Measurements from ENCODE around the gene TMEM255B. TPM values are rescaled to one million over a fixed set of nuclear protein-coding genes. Genes with fewer than 3 reads are reported as not detected.

TMEM255B gene
- total RNA-seq, 2 experiments from 2014 or later = 1.0 to 1.2 TPM

- no peaks in the 10 kb centered on the region for H3K36me3 Mint-ChIP-seq (ENCODE audit: low read depth)
- POLR2A ChIA-PET = no interaction called here
- peaks cover 1% of the 10 kb centered on the region in 2 experiments for H3K27me3 ChIP-seq (ENCODE audit: control insufficient read depth in 1 of 2, insufficient read depth in 2 of 2, low read length in 2 of 2)
- CTCF ChIA-PET = no interaction called here
- no peaks in the 10 kb centered on the region for H3K9me3 Mint-ChIP-seq
- no peak for TF ChIP-seq CTCF (IDR thresholded peaks at IDR 0.05)
- ATAC-seq (ENCODE audit: poor library complexity) (no peak), DNase-seq (no peak)
- no peaks in the 10 kb centered on the region for H3K4me1 Mint-ChIP-seq (ENCODE audit: low read depth)
- H3K27ac Mint-ChIP-seq = no peak overlapping the region
- peaks cover 15% of the 10 kb centered on the region for H3K27me3 Mint-ChIP-seq
- no peaks in the 10 kb centered on the region for H3K36me3 ChIP-seq (ENCODE audit: insufficient read depth, low read length)
- no peak overlapping the region for H3K4me3 Mint-ChIP-seq
- H3K4me3 ChIP-seq (ENCODE audit: low read length) = no peak overlapping the region
- no peaks in the 10 kb centered on the region for H3K4me1 ChIP-seq (ENCODE audit: insufficient read depth, low read length)
- intact Hi-C loops (cut with DNase I, micrococcal nuclease) = no loop called here
- no peaks in the 10 kb centered on the region for H3K9me3 ChIP-seq (ENCODE audit: control insufficient read depth in 1 of 2, insufficient read depth in 1 of 2, low read length in 2 of 2)
- H3K27ac ChIP-seq (ENCODE audit: low read depth in 1 of 2, low read length in 2 of 2) = no peak overlapping the region
These were observed 10.7 kb upstream of the TMEM255B start for GRCh38 chr13:113748101-113748861.

GRCh38 chr13:113748862-113749451 lies 10.1 kb upstream of the TMEM255B start:
- CTCF ChIA-PET = no interaction called here
- ATAC-seq (ENCODE audit: poor library complexity) = no peak
- Histone ChIP-seq H3K27me3 (ENCODE audit: control insufficient read depth in 1 of 2, insufficient read depth in 2 of 2, low read length in 2 of 2) (no peaks in the 10 kb centered on the region), H3K36me3 (ENCODE audit: insufficient read depth, low read length) (no peaks in the 10 kb centered on the region), H3K4me3 (ENCODE audit: low read length) (no peak overlapping the region), H3K27ac (ENCODE audit: low read depth in 1 of 2, low read length in 2 of 2) (no peak overlapping the region), H3K9me3 (ENCODE audit: control insufficient read depth in 1 of 2, insufficient read depth in 1 of 2, low read length in 2 of 2) (no peaks in the 10 kb centered on the region), H3K4me1 (ENCODE audit: insufficient read depth, low read length) (no peaks in the 10 kb centered on the region)
- intact Hi-C loops (cut with DNase I, micrococcal nuclease) = no loop called here
- POLR2A ChIA-PET = no interaction called here
- DNase-seq = no peak
- H3K27me3 Mint-ChIP-seq = peaks cover 15% of the 10 kb centered on the region
- no peak for TF ChIP-seq CTCF (IDR thresholded peaks at IDR 0.05)
- H3K36me3 Mint-ChIP-seq (ENCODE audit: low read depth) = no peaks in the 10 kb centered on the region
- no peaks in the 10 kb centered on the region for H3K4me1 Mint-ChIP-seq (ENCODE audit: low read depth)
- no peak overlapping the region for H3K4me3 Mint-ChIP-seq
- no peaks in the 10 kb centered on the region for H3K9me3 Mint-ChIP-seq
- H3K27ac Mint-ChIP-seq = no peak overlapping the region

- Histone ChIP-seq H3K36me3 (ENCODE audit: insufficient read depth, low read length) (no peaks in the 10 kb centered on the region), H3K27ac (ENCODE audit: low read depth in 1 of 2, low read length in 2 of 2) (no peak overlapping the region), H3K27me3 (ENCODE audit: control insufficient read depth in 1 of 2, insufficient read depth in 2 of 2, low read length in 2 of 2) (no peaks in the 10 kb centered on the region), H3K4me3 (ENCODE audit: low read length) (no peak overlapping the region), H3K4me1 (ENCODE audit: insufficient read depth, low read length) (no peaks in the 10 kb centered on the region), H3K9me3 (ENCODE audit: control insufficient read depth in 1 of 2, insufficient read depth in 1 of 2, low read length in 2 of 2) (no peaks in the 10 kb centered on the region)
- TF ChIP-seq CTCF (IDR thresholded peaks at IDR 0.05) = no peak
- intact Hi-C loops (cut with DNase I, micrococcal nuclease) = no loop called here
- H3K27ac Mint-ChIP-seq = no peak overlapping the region
- H3K36me3 Mint-ChIP-seq (ENCODE audit: low read depth) = no peaks in the 10 kb centered on the region
- CTCF ChIA-PET = no interaction called here
- POLR2A ChIA-PET = no interaction called here
- DNase-seq (no peak), ATAC-seq (ENCODE audit: poor library complexity) (no peak)
- H3K27me3 Mint-ChIP-seq = peaks cover 15% of the 10 kb centered on the region
- no peak overlapping the region for H3K4me3 Mint-ChIP-seq
- no peaks in the 10 kb centered on the region for H3K4me1 Mint-ChIP-seq (ENCODE audit: low read depth)
- H3K9me3 Mint-ChIP-seq = no peaks in the 10 kb centered on the region
These were observed 9.5 kb upstream of the TMEM255B start for GRCh38 chr13:113749507-113749906.

Data from CD4-positive, alpha-beta T cell (primary cell).